GM18951 (cell line): ENCODE measurements around the gene PCSK2.

Experiments used
- POLR2A ChIP-seq: IDR thresholded peaks from 4 replicates; pipeline ENCODE4 v1.6.1; 2011; ENCODE audit warnings: mild to moderate bottlenecking; ENCODE audit not compliant: insufficient read length, insufficient read depth; ENCODE audit errors: extremely low read depth
- in situ Hi-C: fragments of 300-500 bp; cut with MboI; formaldehyde crosslinking; loops from one replicate; pipeline ENCODE4 v1.12.0; 2022; ENCODE audit warnings: low sequenced_read_pairs, mixed read lengths, inconsistent platforms; ENCODE audit not compliant: unreplicated experiment

Gene PCSK2

GRCh38 chr20:17227669-17228623, 1.1 kb downstream of the PCSK2 start:
- in situ Hi-C loops = no loop called here

GRCh38 chr20:17228624-17229061, 1.8 kb downstream of the PCSK2 start:
- TF ChIP-seq POLR2A = no peak
- in situ Hi-C loops = no loop called here

More at GRCh38 chr20:17227669-17228623, 1.1 kb downstream of the PCSK2 start:
- TF ChIP-seq POLR2A = no peak

- TF ChIP-seq POLR2A = no peak
- in situ Hi-C loops = no loop called here
These were observed 2.4 kb downstream of the PCSK2 start for GRCh38 chr20:17229256-17229655.

GRCh38 chr20:17233626-17234025, 6.8 kb downstream of the PCSK2 start:
- no peak for TF ChIP-seq POLR2A
- in situ Hi-C loops = no loop called here

GRCh38 chr20:17236766-17237165, 9.9 kb downstream of the PCSK2 start:
- TF ChIP-seq POLR2A = no peak
- in situ Hi-C loops = no loop called here

GRCh38 chr20:17248224-17248623, 21.4 kb downstream of the PCSK2 start:
- in situ Hi-C loops = no loop called here

GRCh38 chr20:17262786-17263185, 35.9 kb downstream of the PCSK2 start:
- in situ Hi-C loops = no loop called here
- no peak for TF ChIP-seq POLR2A

More at GRCh38 chr20:17248224-17248623, 21.4 kb downstream of the PCSK2 start:
- no peak for TF ChIP-seq POLR2A

- in situ Hi-C loops = no loop called here
- TF ChIP-seq POLR2A = no peak
These were observed 46.9 kb downstream of the PCSK2 start for GRCh38 chr20:17273717-17274116.

GRCh38 chr20:17276101-17276500, 49.3 kb downstream of the PCSK2 start:
- no peak for TF ChIP-seq POLR2A
- in situ Hi-C loops = no loop called here

GRCh38 chr20:17281478-17281877, 54.6 kb downstream of the PCSK2 start:
- in situ Hi-C loops = no loop called here
- no peak for TF ChIP-seq POLR2A

GRCh38 chr20:17282501-17282900, 55.7 kb downstream of the PCSK2 start:
- in situ Hi-C loops = no loop called here
- TF ChIP-seq POLR2A = no peak

GRCh38 chr20:17287503-17287902, 60.7 kb downstream of the PCSK2 start:
- TF ChIP-seq POLR2A = no peak
- in situ Hi-C loops = no loop called here

- in situ Hi-C loops = no loop called here
- no peak for TF ChIP-seq POLR2A
These were observed 61.2 kb downstream of the PCSK2 start for GRCh38 chr20:17287998-17288397.

- in situ Hi-C loops = no loop called here
- no peak for TF ChIP-seq POLR2A
These were observed 68.4 kb downstream of the PCSK2 start for GRCh38 chr20:17295151-17295726.
